ENCODE measurements around the gene ZMYND8. TPM values are rescaled to one million over a fixed set of nuclear protein-coding genes. Genes with fewer than 3 reads are reported as not detected.

The ZMYND8 gene
- total RNA-seq, 4 donors from 2014 or later, result 33.3 to 46.7 (median 39.2) TPM

- TF ChIP-seq, protein P1, sequence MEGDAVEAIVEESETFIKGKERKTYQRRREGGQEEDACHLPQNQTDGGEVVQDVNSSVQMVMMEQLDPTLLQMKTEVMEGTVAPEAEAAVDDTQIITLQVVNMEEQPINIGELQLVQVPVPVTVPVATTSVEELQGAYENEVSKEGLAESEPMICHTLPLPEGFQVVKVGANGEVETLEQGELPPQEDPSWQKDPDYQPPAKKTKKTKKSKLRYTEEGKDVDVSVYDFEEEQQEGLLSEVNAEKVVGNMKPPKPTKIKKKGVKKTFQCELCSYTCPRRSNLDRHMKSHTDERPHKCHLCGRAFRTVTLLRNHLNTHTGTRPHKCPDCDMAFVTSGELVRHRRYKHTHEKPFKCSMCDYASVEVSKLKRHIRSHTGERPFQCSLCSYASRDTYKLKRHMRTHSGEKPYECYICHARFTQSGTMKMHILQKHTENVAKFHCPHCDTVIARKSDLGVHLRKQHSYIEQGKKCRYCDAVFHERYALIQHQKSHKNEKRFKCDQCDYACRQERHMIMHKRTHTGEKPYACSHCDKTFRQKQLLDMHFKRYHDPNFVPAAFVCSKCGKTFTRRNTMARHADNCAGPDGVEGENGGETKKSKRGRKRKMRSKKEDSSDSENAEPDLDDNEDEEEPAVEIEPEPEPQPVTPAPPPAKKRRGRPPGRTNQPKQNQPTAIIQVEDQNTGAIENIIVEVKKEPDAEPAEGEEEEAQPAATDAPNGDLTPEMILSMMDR (IDR thresholded peaks at IDR 0.05; ENCODE audit: low read depth), result no peak
Observed at GRCh38 chr20:47295921-47296426, 60.5 kb downstream of the ZMYND8 start.

DNA sequence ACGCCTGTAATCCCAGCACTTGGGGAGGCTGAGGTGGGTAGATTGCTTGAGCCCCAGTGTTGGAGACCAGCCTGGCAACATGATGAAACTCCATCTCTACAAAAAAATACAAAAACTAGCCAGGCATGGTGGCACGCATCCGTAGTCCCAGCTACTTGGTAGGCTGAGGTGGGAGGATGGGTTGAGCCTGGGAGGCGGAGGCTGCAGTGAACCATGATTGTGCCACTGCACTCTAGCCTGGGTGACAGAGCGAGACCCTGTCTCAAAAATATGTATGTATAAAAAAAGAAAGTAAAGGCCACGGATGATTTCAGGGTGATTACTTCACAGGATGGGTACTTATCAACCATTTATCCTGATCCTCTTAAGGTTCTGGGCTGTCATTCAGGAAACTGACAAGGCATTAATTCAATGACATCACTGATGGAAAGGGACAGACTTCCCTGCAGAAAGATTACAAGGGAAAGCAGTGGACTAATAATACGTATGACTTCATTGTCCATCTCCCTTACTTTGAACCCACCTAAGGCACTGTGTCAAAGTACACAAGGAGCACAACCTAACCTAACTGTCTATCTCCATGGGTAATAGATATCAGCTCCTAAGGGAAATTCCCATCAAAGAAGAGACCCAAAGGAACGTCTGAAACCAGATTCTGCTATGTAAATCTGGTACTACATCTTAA, 61.2 kb downstream of the ZMYND8 start:
- TF ChIP-seq, protein P1 (IDR thresholded peaks at IDR 0.05; ENCODE audit: low read depth), result no peak

DNA sequence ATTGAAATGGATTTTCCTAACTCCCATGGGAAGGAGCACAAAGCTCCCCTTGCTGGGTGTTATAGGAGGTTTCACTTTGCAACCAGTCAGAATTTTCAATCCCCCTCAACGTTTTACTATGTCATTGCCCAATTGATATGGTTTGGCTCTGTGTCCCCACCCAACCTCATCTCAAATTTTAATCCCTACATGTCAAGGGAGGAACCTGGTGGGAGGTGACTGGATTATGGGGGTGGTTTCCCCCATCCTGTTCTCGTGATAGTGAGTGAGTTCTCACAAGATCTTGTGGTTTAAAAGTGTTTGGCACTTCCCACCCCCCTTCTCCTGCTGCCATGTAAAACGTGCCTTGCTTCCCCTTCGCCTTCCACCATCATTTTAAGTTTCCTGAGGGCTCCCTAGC, 62.9 kb downstream of the ZMYND8 start:
- TF ChIP-seq, protein P1 (IDR thresholded peaks at IDR 0.05; ENCODE audit: low read depth), result no peak

GRCh38 chr20:47292581-47292980, 63.9 kb downstream of the ZMYND8 start:
- TF ChIP-seq, protein P1 (IDR thresholded peaks at IDR 0.05; ENCODE audit: low read depth), result no peak

DNA sequence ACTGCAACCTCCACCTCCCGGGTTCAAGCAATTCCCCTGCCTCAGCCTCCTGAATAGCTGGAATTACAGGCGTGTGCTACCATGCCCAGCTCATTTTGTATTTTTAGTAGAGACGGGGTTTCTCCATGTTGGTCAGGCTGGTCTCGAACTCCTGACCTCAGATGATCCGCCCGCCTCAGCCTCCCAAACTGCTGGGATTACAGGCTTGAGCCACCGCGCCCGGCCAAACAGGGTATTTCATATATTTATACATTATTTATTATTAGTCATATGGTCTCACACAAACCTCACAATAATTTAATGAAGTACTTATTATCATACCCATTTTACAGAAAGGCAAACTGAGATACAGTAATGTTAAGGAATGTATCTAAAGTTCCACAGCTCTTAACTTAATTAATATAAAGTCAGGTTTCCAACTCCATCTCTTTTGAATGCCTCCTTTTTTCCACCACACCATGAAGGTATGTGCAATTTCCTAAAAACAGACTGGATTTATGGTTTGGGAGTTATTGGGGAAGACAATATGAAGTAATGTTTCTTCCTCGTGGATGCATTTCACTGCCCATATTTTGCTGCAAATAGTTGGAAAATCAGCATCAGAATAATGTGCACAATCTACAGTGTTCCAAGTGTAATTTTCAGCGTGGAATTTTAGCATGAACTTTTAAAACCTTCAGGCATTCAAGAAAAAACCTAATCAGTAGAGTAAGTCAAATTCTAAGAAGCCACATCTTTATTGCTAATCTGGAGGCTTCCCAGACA, 65.7 kb downstream of the ZMYND8 start:
- TF ChIP-seq, protein P1 (IDR thresholded peaks at IDR 0.05; ENCODE audit: low read depth), result no peak

- TF ChIP-seq, protein P1 (IDR thresholded peaks at IDR 0.05; ENCODE audit: low read depth), result no peak
Observed at GRCh38 chr20:47290008-47290407, 66.5 kb downstream of the ZMYND8 start.

DNA sequence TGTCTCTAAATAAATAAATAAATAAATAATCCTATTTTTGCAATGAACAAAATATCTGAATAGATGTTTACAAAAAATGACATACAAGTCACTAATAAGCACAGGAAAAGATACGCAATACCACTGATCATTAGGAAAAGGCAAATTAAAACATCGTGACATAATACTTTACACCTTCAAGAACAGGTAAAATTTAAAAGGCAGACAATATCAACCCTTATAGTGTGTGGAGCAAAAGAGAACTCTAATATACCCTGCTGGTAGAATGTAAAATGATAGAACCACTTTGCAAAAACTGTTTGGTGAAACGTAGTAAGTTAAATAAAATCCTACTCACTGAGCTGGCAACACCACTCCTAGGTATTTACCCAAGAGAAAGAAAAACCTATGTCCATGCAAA, 67.4 kb downstream of the ZMYND8 start:
- TF ChIP-seq, protein P1 (IDR thresholded peaks at IDR 0.05; ENCODE audit: low read depth), result no peak
